ENCODE results near the gene DDX18.
A peak's percentile ranks its signal among the peaks of the same experiment; 100 is the strongest.

DDX18 gene

GRCh38 chr2:117833911-117834310 lies 19.4 kb downstream of the DDX18 start:
- no peak for DNase-seq (ENCODE audit: insufficient read length, low spot score)
- FAIRE-seq, result no peak

GRCh38 chr2:117834992-117835391 lies 20.5 kb downstream of the DDX18 start:
- FAIRE-seq, result no peak
- DNase-seq (ENCODE audit: insufficient read length, low spot score), result no peak

- peak; percentile 40 for DNase-seq (ENCODE audit: insufficient read length, low spot score)
- FAIRE-seq, result peak; percentile 64
Measured at GRCh38 chr2:117835990-117836760, 21.7 kb downstream of the DDX18 start.

GRCh38 chr2:117845304-117845703 lies 30.8 kb downstream of the DDX18 start:
- FAIRE-seq, result no peak
- DNase-seq (ENCODE audit: insufficient read length, low spot score), result no peak

- no peak for FAIRE-seq
- no peak for DNase-seq (ENCODE audit: insufficient read length, low spot score)
Measured at GRCh38 chr2:117850015-117850414, 35.5 kb downstream of the DDX18 start.

GRCh38 chr2:117850461-117850860 lies 36.0 kb downstream of the DDX18 start:
- no peak for FAIRE-seq
- no peak for DNase-seq (ENCODE audit: insufficient read length, low spot score)

- FAIRE-seq (no peak), DNase-seq (ENCODE audit: insufficient read length, low spot score) (no peak)
Measured at GRCh38 chr2:117851969-117852368, 37.5 kb downstream of the DDX18 start.

- FAIRE-seq, result no peak
- no peak for DNase-seq (ENCODE audit: insufficient read length, low spot score)
Measured at GRCh38 chr2:117853316-117853715, 38.8 kb downstream of the DDX18 start.

- no peak for DNase-seq (ENCODE audit: insufficient read length, low spot score)
- FAIRE-seq, result no peak
Measured at GRCh38 chr2:117853873-117854272, 39.4 kb downstream of the DDX18 start.

- DNase-seq (ENCODE audit: insufficient read length, low spot score), result no peak
- no peak for FAIRE-seq
Measured at GRCh38 chr2:117854610-117855009, 40.1 kb downstream of the DDX18 start.

- DNase-seq (ENCODE audit: insufficient read length, low spot score) (no peak), FAIRE-seq (no peak)
Measured at GRCh38 chr2:117855886-117856285, 41.4 kb downstream of the DDX18 start.

GRCh38 chr2:117856415-117857210 lies 42.1 kb downstream of the DDX18 start:
- DNase-seq (ENCODE audit: insufficient read length, low spot score) (no peak), FAIRE-seq (no peak)

GRCh38 chr2:117858336-117858735 lies 43.8 kb downstream of the DDX18 start:
- DNase-seq (ENCODE audit: insufficient read length, low spot score), result no peak
- FAIRE-seq, result no peak

GRCh38 chr2:117858892-117859531 lies 44.5 kb downstream of the DDX18 start:
- DNase-seq (ENCODE audit: insufficient read length, low spot score) (no peak), FAIRE-seq (no peak)

GRCh38 chr2:117859532-117859911 lies 45.0 kb downstream of the DDX18 start:
- DNase-seq (ENCODE audit: insufficient read length, low spot score), result no peak
- FAIRE-seq, result no peak

GRCh38 chr2:117859924-117860647 lies 45.6 kb downstream of the DDX18 start:
- FAIRE-seq (no peak), DNase-seq (ENCODE audit: insufficient read length, low spot score) (no peak)

- FAIRE-seq (no peak), DNase-seq (ENCODE audit: insufficient read length, low spot score) (no peak)
Measured at GRCh38 chr2:117862459-117862858, 48.0 kb downstream of the DDX18 start.

- no peak for DNase-seq (ENCODE audit: insufficient read length, low spot score)
- FAIRE-seq, result no peak
Measured at GRCh38 chr2:117875786-117876185, 61.3 kb downstream of the DDX18 start.

- FAIRE-seq, result no peak
- no peak for DNase-seq (ENCODE audit: insufficient read length, low spot score)
Measured at GRCh38 chr2:117879003-117879402, 64.5 kb downstream of the DDX18 start.

Data from GM19239 (cell line).